Transverse colon (tissue), 4 donors: ENCODE measurements around the gene SUGCT. TPM values are rescaled to one million over a fixed set of nuclear protein-coding genes. Genes with fewer than 3 reads are reported as not detected.

ENCODE experiments used
- DNase-seq: peaks from one replicate; pipeline ENCODE4 v3.0.0-alpha.2; 2019
- H3K27ac ChIP-seq, 4 donors: fragments of 200-600 bp; sonication (generic); 2 replicates each; pipeline ENCODE4 v1.5.1; 2016 to 2018; ENCODE audit warnings: inconsistent platforms in 4 of 4
- H3K27me3 ChIP-seq: fragments of 200-600 bp; sonication (generic); 2 replicates; pipeline ENCODE4 v1.5.1; 2017; ENCODE audit warnings: inconsistent platforms
- H3K36me3 ChIP-seq, 4 donors: fragments of 200-600 bp; sonication (generic); 2 replicates each; pipeline ENCODE4 v1.5.1; 2017 to 2019; ENCODE audit warnings: inconsistent platforms in 4 of 4
- H3K4me1 ChIP-seq, 4 donors: fragments of 200-600 bp; sonication (generic); 2 replicates each; pipeline ENCODE4 v1.5.1; 2017 to 2020; ENCODE audit warnings: inconsistent platforms in 4 of 4
- H3K4me3 ChIP-seq, 4 donors: fragments of 200-600 bp; sonication (generic); 1 replicate in 1 of 4; 2 replicates in 3 of 4; pipeline versions ENCODE4 v1.5.1 to v1.6.1; 2017 to 2019; ENCODE audit warnings: inconsistent platforms in 4 of 4
- H3K9me3 ChIP-seq, 2 donors: fragments of 200-600 bp; sonication (generic); 2 replicates each; pipeline ENCODE4 v1.5.1; 2017 to 2019; ENCODE audit warnings: inconsistent platforms in 2 of 2
- CTCF ChIP-seq, 5 experiments: fragments of 200-600 bp in 3 of 5; fragments of 450-650 bp in 2 of 5; sonication (generic) in 3 of 5; IDR thresholded peaks; 1 replicate in 2 of 5; 2 replicates in 3 of 5; pipeline ENCODE4 v1.5.1; 2016 to 2017; ENCODE audit warnings: antibody characterized with exemption in 5 of 5, inconsistent platforms in 3 of 5, mild to moderate bottlenecking in 2 of 5, moderate library complexity in 1 of 5
- EP300 ChIP-seq: sonication (generic); formaldehyde crosslinking; IDR thresholded peaks from one replicate; pipeline ENCODE4 v1.6.1; 2017; ENCODE audit warnings: antibody characterized with exemption, low read depth
- POLR2A ChIP-seq: fragments of 450-650 bp; IDR thresholded peaks from one replicate; pipeline ENCODE4 v1.6.1; 2016; ENCODE audit warnings: antibody characterized with exemption, mild to moderate bottlenecking, moderate library complexity
- POLR2AphosphoS5 ChIP-seq, 3 donors: sonication (generic); formaldehyde crosslinking; IDR thresholded peaks; one replicate each; pipeline ENCODE4 v1.6.1; 2016; ENCODE audit warnings: antibody characterized with exemption in 3 of 3
- WGBS, 2 donors: methylation state at CpG; one replicate each; pipeline ENCODE4 v1.1.5; 2018; ENCODE audit warnings: low coverage in 1 of 2; 5-methylcytosine and 5-hydroxymethylcytosine counted together
- in situ Hi-C, 4 donors: fragments of 200-750 bp; cut with MboI; loops; one replicate each; pipeline versions ENCODE4 v1.15.0 to v1.15.1; 2017; ENCODE audit warnings: low sequenced_read_pairs in 3 of 4, low pct_ligation_motif_present in 1 of 4, low pct_unique_long_range_greater_than_20kb in 1 of 4
- intact Hi-C: fragments of 100-400 bp; cut with DNase I; formaldehyde crosslinking; loops from one replicate; pipeline ENCODE4 v1.15.1; 2023; ENCODE audit warnings: low total_unique reads
- total RNA-seq, 4 donors: library from RNA; depleted of rRNA; stranded (reverse); fragments of >200 nt; gene quantifications; one replicate each; pipeline ENCODE4 v1.1.0, GENCODE V29; 2016

SUGCT gene
- total RNA-seq, 4 donors from 2014 or later = 2.6 to 44.5 (median 15.9) TPM

GRCh38 chr7:40310258-40310657 is 175.5 kb downstream of the SUGCT start:
- no peak overlapping the region for H3K4me3 ChIP-seq
- no peaks in the 10 kb centered on the region for H3K9me3 ChIP-seq
- WGBS, 2 donors = 56 to 64% methylated on average over 4 of the region's 4 CpGs
- no peak overlapping the region for H3K27ac ChIP-seq
- peaks cover 0 to 3% (median 0%) of the 10 kb centered on the region in 4 donors for H3K4me1 ChIP-seq
- DNase-seq = no peak
- H3K27me3 ChIP-seq = no peaks in the 10 kb centered on the region
- intact Hi-C loops (no loop called here), in situ Hi-C loops (no loop called here)
- TF ChIP-seq CTCF (IDR thresholded peaks at IDR 0.05) = no peak
- no peak for TF ChIP-seq POLR2AphosphoS5 (IDR thresholded peaks at IDR 0.05)
- no peak for TF ChIP-seq EP300
- H3K36me3 ChIP-seq = no peaks in the 10 kb centered on the region

GRCh38 chr7:40311307-40311706 is 176.5 kb downstream of the SUGCT start:
- DNase-seq = no peak
- in situ Hi-C loops (no loop called here), intact Hi-C loops (no loop called here)
- Histone ChIP-seq H3K36me3 (no peaks in the 10 kb centered on the region), H3K4me3 (no peak overlapping the region), H3K27ac (no peak overlapping the region), H3K4me1 (no peaks in the 10 kb centered on the region), H3K27me3 (no peaks in the 10 kb centered on the region), H3K9me3 (no peaks in the 10 kb centered on the region)
- TF ChIP-seq POLR2AphosphoS5 (IDR thresholded peaks at IDR 0.05) (no peak), POLR2A (no peak), EP300 (no peak), CTCF (IDR thresholded peaks at IDR 0.05) (no peak)
- WGBS, 2 donors = 76 to 77% methylated on average over 3 of the region's 3 CpGs

GRCh38 chr7:40315277-40315676 is 180.5 kb downstream of the SUGCT start:
- no peaks in the 10 kb centered on the region for H3K9me3 ChIP-seq
- no peak for TF ChIP-seq EP300
- TF ChIP-seq CTCF (IDR thresholded peaks at IDR 0.05) = no peak
- no peak for TF ChIP-seq POLR2AphosphoS5 (IDR thresholded peaks at IDR 0.05)
- no peak for TF ChIP-seq POLR2A
- H3K27ac ChIP-seq = no peak overlapping the region
- no peak for DNase-seq
- no peak overlapping the region for H3K4me3 ChIP-seq
- in situ Hi-C loops (no loop called here), intact Hi-C loops (no loop called here)
- no peaks in the 10 kb centered on the region for H3K4me1 ChIP-seq
- H3K36me3 ChIP-seq = no peaks in the 10 kb centered on the region
- WGBS, 2 donors = 68% methylated on average over 2 of the region's 2 CpGs; no CpG with 5 or more reads in 1 of the 2 donors
- H3K27me3 ChIP-seq = no peaks in the 10 kb centered on the region

- H3K27ac ChIP-seq = no peak overlapping the region
- 36 to 57% methylated on average over 3 of the region's 3 CpGs for WGBS, 2 donors
- H3K36me3 ChIP-seq = no peaks in the 10 kb centered on the region
- intact Hi-C loops = no loop called here
- H3K4me3 ChIP-seq = no peak overlapping the region
- no peaks in the 10 kb centered on the region for H3K9me3 ChIP-seq
- no peak for DNase-seq
- no peaks in the 10 kb centered on the region for H3K4me1 ChIP-seq
- no peaks in the 10 kb centered on the region for H3K27me3 ChIP-seq
- TF ChIP-seq CTCF (IDR thresholded peaks at IDR 0.05) (no peak), EP300 (no peak), POLR2AphosphoS5 (IDR thresholded peaks at IDR 0.05) (no peak), POLR2A (no peak)
- in situ Hi-C loops = no loop called here
Measured at GRCh38 chr7:40316176-40316575, 181.4 kb downstream of the SUGCT start.
